ENCODE data around the gene SIAH1.

DNA sequence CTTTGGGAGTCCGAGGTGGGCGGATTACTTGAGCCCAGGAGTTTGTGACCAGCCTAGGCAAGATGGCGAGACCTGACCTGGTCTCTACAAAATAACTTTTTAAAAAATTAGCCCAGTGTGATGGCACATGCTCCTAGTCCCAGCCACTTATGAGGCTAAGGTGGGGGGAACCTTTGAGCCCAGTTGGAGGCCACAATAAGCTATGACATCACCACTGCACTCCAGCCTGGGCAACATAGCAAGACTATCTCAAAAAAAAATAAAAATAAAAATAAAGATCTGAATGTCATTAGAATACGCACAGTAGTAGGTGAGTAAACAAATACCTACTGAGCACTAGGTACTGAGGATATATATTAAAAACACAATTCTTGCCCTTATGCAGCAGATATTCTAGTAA, 3.1 kb downstream of the SIAH1 start:
- TF ChIP-seq EZH2phosphoT487 (IDR thresholded peaks at IDR 0.05; ENCODE audit: insufficient read depth, low read depth) (no peak), EZH2 (IDR thresholded peaks at IDR 0.05; ENCODE audit: insufficient read depth, poor library complexity, severe bottlenecking) (no peak)
